SU-DHL-6 (cell line): ENCODE measurements around the gene DOCK11.

ENCODE experiments used
- H2AFZ ChIP-seq: fragments of 200-600 bp; sonication (generic); 2 replicates; pipeline ENCODE4 v1.6.1; 2014; ENCODE audit warnings: low read depth, mild to moderate bottlenecking, moderate library complexity, mixed read lengths, antibody characterized with exemption, low read length; ENCODE audit not compliant: severe bottlenecking
- H3F3A ChIP-seq: fragments of 200-600 bp; shearing (Covaris generic); 2 replicates; pipeline ENCODE4 v1.6.0; 2016; ENCODE audit warnings: antibody characterized with exemption, mild to moderate bottlenecking; ENCODE audit not compliant: insufficient read depth
- H3K27ac ChIP-seq: fragments of 200-600 bp; sonication (generic); 2 replicates; pipeline ENCODE4 v1.5.1; 2016; ENCODE audit warnings: low read depth, mild to moderate bottlenecking, low read length, moderate library complexity, mixed read lengths
- H3K27me3 ChIP-seq: fragments of 200-600 bp; sonication (generic), shearing (Covaris generic); 2 replicates; pipeline ENCODE4 v1.6.0; 2014; ENCODE audit warnings: mild to moderate bottlenecking, low read length
- H3K36me3 ChIP-seq: fragments of 200-600 bp; sonication (generic); 2 replicates; pipeline ENCODE4 v1.6.1; 2014; ENCODE audit warnings: mild to moderate bottlenecking, low read length, mixed read lengths
- H3K4me2 ChIP-seq: fragments of 300-600, 200-600 bp; shearing (Covaris generic), sonication (generic); 2 replicates; pipeline ENCODE4 v1.6.0; 2014; ENCODE audit warnings: low read length, low read depth, mild to moderate bottlenecking; ENCODE audit not compliant: poor library complexity, severe bottlenecking
- H3K4me3 ChIP-seq: fragments of 200-600 bp; sonication (generic); 2 replicates; pipeline ENCODE4 v1.5.1; 2014; ENCODE audit warnings: antibody characterized with exemption, low read length, mild to moderate bottlenecking, mixed read lengths; ENCODE audit not compliant: insufficient read depth, poor library complexity, severe bottlenecking
- H3K79me2 ChIP-seq: fragments of 200-600 bp; sonication (generic); 2 replicates; pipeline ENCODE4 v1.6.1; 2014; ENCODE audit warnings: mild to moderate bottlenecking, low read length, moderate library complexity; ENCODE audit not compliant: insufficient read depth
- H3K9ac ChIP-seq: fragments of 200-600 bp; sonication (generic); 2 replicates; pipeline ENCODE4 v1.7.0; 2014; ENCODE audit warnings: mild to moderate bottlenecking, low read length
- H3K9me2 ChIP-seq: fragments of 200-600 bp; sonication (generic); replicated peaks from 2 replicates; pipeline ENCODE4 v1.6.1; 2014; ENCODE audit warnings: low read length; ENCODE audit not compliant: insufficient read depth
- H3K9me3 ChIP-seq: fragments of 200-600 bp; sonication (generic); 2 replicates; pipeline ENCODE4 v1.6.1; 2014; ENCODE audit warnings: low read length, mixed read lengths; ENCODE audit not compliant: insufficient read depth
- H4K20me1 ChIP-seq: fragments of 200-600 bp; sonication (generic); 2 replicates; pipeline ENCODE4 v1.6.1; 2014; ENCODE audit warnings: low read depth, mild to moderate bottlenecking, antibody characterized with exemption, low read length, moderate library complexity, mixed read lengths
- EZH2phosphoT487 ChIP-seq: fragments of 200-600 bp; sonication (generic), shearing (Covaris generic); conservative IDR thresholded peaks from 2 replicates; pipeline ENCODE4 v1.6.1; 2018; ENCODE audit warnings: mild to moderate bottlenecking, antibody characterized with exemption, low read length, moderate library complexity, mixed read lengths
- TF ChIP-seq, protein P1 (sequence below): fragments of 200-600 bp; sonication (generic); IDR thresholded peaks from one replicate; pipeline ENCODE4 v1.5.1; 2017; ENCODE audit warnings: antibody characterized with exemption, mild to moderate bottlenecking, low read length, moderate library complexity; ENCODE audit not compliant: insufficient read depth, poor library complexity, severe bottlenecking

DOCK11 gene

DNA sequence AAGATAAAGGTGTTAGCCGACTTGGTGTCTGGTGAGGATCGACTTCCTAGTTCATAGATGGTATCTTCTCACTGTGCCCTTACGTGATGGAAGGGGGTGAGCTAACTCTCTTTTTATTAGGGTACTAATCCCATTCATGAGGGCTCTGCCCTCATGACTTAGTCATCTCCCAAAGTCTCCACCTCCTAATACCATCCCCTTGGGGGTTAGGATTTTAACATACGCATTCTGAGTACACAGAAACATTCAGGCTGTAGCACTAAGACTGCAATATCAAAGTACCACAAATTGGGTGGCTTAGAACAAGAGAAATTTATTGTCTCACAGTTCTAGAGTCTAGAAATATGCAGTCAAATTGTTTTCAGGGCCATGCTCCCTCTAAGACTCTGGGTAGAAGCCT, 173.8 kb downstream of the DOCK11 start:
- no peak overlapping the region for H3K9ac ChIP-seq
- no peaks in the 10 kb centered on the region for H3K9me3 ChIP-seq
- no peaks in the 10 kb centered on the region for H3K27me3 ChIP-seq
- H3K36me3 ChIP-seq, result no peaks in the 10 kb centered on the region
- no peaks in the 10 kb centered on the region for H3K79me2 ChIP-seq
- H3K4me3 ChIP-seq, result no peak overlapping the region
- no peak for TF ChIP-seq EZH2phosphoT487
- TF ChIP-seq, protein P1, sequence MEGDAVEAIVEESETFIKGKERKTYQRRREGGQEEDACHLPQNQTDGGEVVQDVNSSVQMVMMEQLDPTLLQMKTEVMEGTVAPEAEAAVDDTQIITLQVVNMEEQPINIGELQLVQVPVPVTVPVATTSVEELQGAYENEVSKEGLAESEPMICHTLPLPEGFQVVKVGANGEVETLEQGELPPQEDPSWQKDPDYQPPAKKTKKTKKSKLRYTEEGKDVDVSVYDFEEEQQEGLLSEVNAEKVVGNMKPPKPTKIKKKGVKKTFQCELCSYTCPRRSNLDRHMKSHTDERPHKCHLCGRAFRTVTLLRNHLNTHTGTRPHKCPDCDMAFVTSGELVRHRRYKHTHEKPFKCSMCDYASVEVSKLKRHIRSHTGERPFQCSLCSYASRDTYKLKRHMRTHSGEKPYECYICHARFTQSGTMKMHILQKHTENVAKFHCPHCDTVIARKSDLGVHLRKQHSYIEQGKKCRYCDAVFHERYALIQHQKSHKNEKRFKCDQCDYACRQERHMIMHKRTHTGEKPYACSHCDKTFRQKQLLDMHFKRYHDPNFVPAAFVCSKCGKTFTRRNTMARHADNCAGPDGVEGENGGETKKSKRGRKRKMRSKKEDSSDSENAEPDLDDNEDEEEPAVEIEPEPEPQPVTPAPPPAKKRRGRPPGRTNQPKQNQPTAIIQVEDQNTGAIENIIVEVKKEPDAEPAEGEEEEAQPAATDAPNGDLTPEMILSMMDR, result no peak
- H3K4me2 ChIP-seq, result no peak overlapping the region
- H3K9me2 ChIP-seq, result no peaks in the 10 kb centered on the region
- H2AFZ ChIP-seq, result no peak overlapping the region
- H4K20me1 ChIP-seq, result no peaks in the 10 kb centered on the region
- H3F3A ChIP-seq, result no peaks in the 10 kb centered on the region
- no peak overlapping the region for H3K27ac ChIP-seq

DNA sequence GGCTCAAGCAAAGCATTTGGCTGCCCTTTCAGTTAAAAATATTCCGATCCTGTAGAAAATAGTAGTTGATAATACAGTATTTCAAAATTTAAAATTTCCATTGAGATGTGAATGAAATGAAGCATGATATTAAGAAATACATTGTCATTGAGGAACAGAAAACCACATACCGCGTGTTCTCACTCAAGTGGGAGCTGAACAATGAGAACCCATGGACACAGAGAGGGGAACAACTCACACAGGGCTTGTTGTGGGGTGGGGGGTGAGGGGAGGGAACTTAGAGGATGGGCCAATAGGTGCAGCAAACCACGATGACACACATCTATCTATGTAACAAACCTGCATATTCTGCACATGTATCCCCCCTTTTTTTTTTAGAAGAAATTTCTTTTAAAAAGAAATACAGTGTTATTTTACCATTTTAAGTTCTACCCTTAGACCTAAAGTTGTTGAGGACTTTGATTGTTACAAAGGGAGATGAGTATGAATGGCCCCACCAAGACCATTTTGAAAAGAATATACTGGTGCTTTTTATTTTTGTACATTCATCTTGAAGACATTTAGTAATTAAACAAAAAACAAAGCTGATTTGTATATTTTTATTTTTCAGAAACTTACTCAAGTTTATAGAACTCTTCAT, 179.8 kb downstream of the DOCK11 start:
- Histone ChIP-seq H3K36me3 (no peaks in the 10 kb centered on the region), H3F3A (no peaks in the 10 kb centered on the region), H3K27ac (no peak overlapping the region), H3K9me2 (no peaks in the 10 kb centered on the region), H3K9me3 (no peaks in the 10 kb centered on the region), H3K79me2 (no peaks in the 10 kb centered on the region), H3K4me2 (no peak overlapping the region), H3K27me3 (no peaks in the 10 kb centered on the region), H4K20me1 (no peaks in the 10 kb centered on the region), H3K4me3 (no peak overlapping the region), H2AFZ (no peak overlapping the region), H3K9ac (no peak overlapping the region)
- TF ChIP-seq, protein P1, result no peak
- no peak for TF ChIP-seq EZH2phosphoT487

DNA sequence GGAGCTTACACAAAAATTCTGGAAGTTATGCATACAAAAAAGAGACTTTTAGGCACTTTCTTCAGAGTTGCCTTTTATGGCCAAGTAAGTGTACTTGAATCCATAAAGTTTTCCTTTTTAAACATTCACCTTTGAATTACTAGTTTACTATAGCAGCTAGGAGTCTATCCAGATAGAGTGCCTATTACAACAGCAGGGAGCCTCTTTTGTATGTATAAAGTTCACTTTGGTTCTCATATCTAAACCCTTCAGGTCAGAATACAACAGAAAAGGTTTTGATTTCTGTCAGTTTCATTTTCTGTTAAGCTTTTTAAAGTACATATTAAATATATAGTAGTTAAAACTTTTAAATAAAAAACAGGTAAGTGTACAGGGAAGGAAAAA, 180.3 kb downstream of the DOCK11 start:
- no peak for TF ChIP-seq EZH2phosphoT487
- TF ChIP-seq, protein P1, result no peak
- Histone ChIP-seq H3K79me2 (no peaks in the 10 kb centered on the region), H3K9me2 (no peaks in the 10 kb centered on the region)

More for the DNA sequence above, 180.3 kb downstream of the DOCK11 start:
- Histone ChIP-seq H3K4me2 (no peak overlapping the region), H4K20me1 (no peaks in the 10 kb centered on the region), H3F3A (no peaks in the 10 kb centered on the region), H3K4me3 (no peak overlapping the region), H3K9ac (no peak overlapping the region), H3K27ac (no peak overlapping the region), H3K9me3 (no peaks in the 10 kb centered on the region), H3K36me3 (no peaks in the 10 kb centered on the region), H2AFZ (no peak overlapping the region), H3K27me3 (no peaks in the 10 kb centered on the region)
